Activated effector memory CD4-positive, alpha-beta T cell treated with Interleukin-2 at 50 U/mL for 16 hours (primary cell): ENCODE data around the gene ERAP2.

Experiments
- DNase-seq: peaks from one replicate; pipeline ENCODE4 v3.0.0-alpha.2; 2020

Gene ERAP2

GRCh38 chr5:96968614-96969013 is 92.3 kb downstream of the ERAP2 start:
- DNase-seq = no peak
